ENCODE results near the gene LPP. TPM values are rescaled to one million over a fixed set of nuclear protein-coding genes. Genes with fewer than 3 reads are reported as not detected.

Gene LPP
- polyA plus RNA-seq, 1 donor (not counting 4 experiments of a cell fraction or from before 2014, with no cell fraction given) = 16.0 TPM

GRCh38 chr3:188480011-188480410 lies 326.1 kb downstream of the LPP start:
- FAIRE-seq (no peak), DNase-seq (ENCODE audit: low read depth, low spot score) (no peak)
- Histone ChIP-seq H3K79me2 (ENCODE audit: control insufficient read depth, insufficient read depth, low read length) (no peaks in the 10 kb centered on the region), H4K20me1 (ENCODE audit: control insufficient read depth, extremely low read depth, insufficient read depth, low read length) (no peaks in the 10 kb centered on the region), H3K9ac (ENCODE audit: control insufficient read depth, extremely low read depth, insufficient read depth, low read length) (no peak overlapping the region), H3K36me3 (ENCODE audit: control insufficient read depth in 2 of 2, extremely low read depth in 1 of 2, insufficient read depth in 2 of 2, low read length in 2 of 2) (no peaks in the 10 kb centered on the region), H3K27me3 (ENCODE audit: control insufficient read depth, extremely low read depth, insufficient read depth, low read length) (no peaks in the 10 kb centered on the region), H2AFZ (ENCODE audit: control insufficient read depth, low read length) (no peak overlapping the region), H3K4me2 (ENCODE audit: control insufficient read depth, extremely low read depth, insufficient read depth, low read depth, low read length) (no peak overlapping the region), H3K4me1 (ENCODE audit: control insufficient read depth, extremely low read depth, insufficient read depth, low read length) (no peaks in the 10 kb centered on the region), H3K4me3 (ENCODE audit: control insufficient read depth in 2 of 3, extremely low read depth in 1 of 3, insufficient read depth in 2 of 3, low read depth in 1 of 3, low read length in 3 of 3) (no peak overlapping the region), H3K9me1 (ENCODE audit: control insufficient read depth, extremely low read depth, insufficient read depth, low read length) (no peaks in the 10 kb centered on the region), H3K9me3 (ENCODE audit: control insufficient read depth, low read depth, low read length) (no peaks in the 10 kb centered on the region), H3K27ac (ENCODE audit: control insufficient read depth, insufficient read depth, low read length) (no peak overlapping the region)
- no peak for TF ChIP-seq CTCF (optimal IDR thresholded peaks at IDR 0.05 in 1 of 3, IDR thresholded peaks at IDR 0.05 in 1 of 3, conservative IDR thresholded peaks at IDR 0.05 in 1 of 3; ENCODE audit: extremely low read depth in 1 of 3, insufficient read depth in 2 of 3, low read length in 3 of 3)
- TF ChIP-seq EZH2 (IDR thresholded peaks at IDR 0.05; ENCODE audit: low read length) = no peak
- dilution Hi-C loops (cut with MboI; ENCODE audit: extremely low pct_ligation_motif_present, low sequenced_read_pairs) = no loop called here

GRCh38 chr3:188482929-188483328 lies 329.0 kb downstream of the LPP start:
- FAIRE-seq = no peak
- no peaks in the 10 kb centered on the region for H3K9me3 ChIP-seq (ENCODE audit: control insufficient read depth, low read depth, low read length)
- H3K9ac ChIP-seq (ENCODE audit: control insufficient read depth, extremely low read depth, insufficient read depth, low read length) = no peak overlapping the region
- no peak overlapping the region for H3K4me3 ChIP-seq (ENCODE audit: control insufficient read depth in 2 of 3, extremely low read depth in 1 of 3, insufficient read depth in 2 of 3, low read depth in 1 of 3, low read length in 3 of 3)
- no peak overlapping the region for H3K4me2 ChIP-seq (ENCODE audit: control insufficient read depth, extremely low read depth, insufficient read depth, low read depth, low read length)
- no peaks in the 10 kb centered on the region for H4K20me1 ChIP-seq (ENCODE audit: control insufficient read depth, extremely low read depth, insufficient read depth, low read length)
- TF ChIP-seq CTCF (optimal IDR thresholded peaks at IDR 0.05 in 1 of 3, IDR thresholded peaks at IDR 0.05 in 1 of 3, conservative IDR thresholded peaks at IDR 0.05 in 1 of 3; ENCODE audit: extremely low read depth in 1 of 3, insufficient read depth in 2 of 3, low read length in 3 of 3) = no peak
- TF ChIP-seq EZH2 (IDR thresholded peaks at IDR 0.05; ENCODE audit: low read length) = no peak
- dilution Hi-C loops (cut with MboI; ENCODE audit: extremely low pct_ligation_motif_present, low sequenced_read_pairs) = no loop called here
- H3K9me1 ChIP-seq (ENCODE audit: control insufficient read depth, extremely low read depth, insufficient read depth, low read length) = no peaks in the 10 kb centered on the region
- no peaks in the 10 kb centered on the region for H3K27me3 ChIP-seq (ENCODE audit: control insufficient read depth, extremely low read depth, insufficient read depth, low read length)
- no peak overlapping the region for H3K27ac ChIP-seq (ENCODE audit: control insufficient read depth, insufficient read depth, low read length)
- H3K36me3 ChIP-seq (ENCODE audit: control insufficient read depth in 2 of 2, extremely low read depth in 1 of 2, insufficient read depth in 2 of 2, low read length in 2 of 2) = no peaks in the 10 kb centered on the region
- H3K4me1 ChIP-seq (ENCODE audit: control insufficient read depth, extremely low read depth, insufficient read depth, low read length) = peaks cover 4% of the 10 kb centered on the region
- H3K79me2 ChIP-seq (ENCODE audit: control insufficient read depth, insufficient read depth, low read length) = no peaks in the 10 kb centered on the region
- no peak for DNase-seq (ENCODE audit: low read depth, low spot score)
- H2AFZ ChIP-seq (ENCODE audit: control insufficient read depth, low read length) = no peak overlapping the region

All from keratinocyte (primary cell).